GM19438 (cell line): ENCODE results near the gene RBMS3.
"Not testable (repeated sequence)": the region's sequence is repeated elsewhere in the genome, so short reads cannot be mapped to it uniquely, and the experiment has no call there.

Source experiments
- ATAC-seq: cut with Tn5 transposase; IDR thresholded peaks from one replicate; pipeline ENCODE4 v1.9.1; 2021; ENCODE audit warnings: low read depth; ENCODE audit not compliant: unreplicated experiment

Gene RBMS3

GRCh38 chr3:29514912-29515311, 234.0 kb downstream of the RBMS3 start:
- ATAC-seq: no peak

- no peak for ATAC-seq
Observed at GRCh38 chr3:29515451-29515850, 234.6 kb downstream of the RBMS3 start.

- no peak for ATAC-seq
Observed at GRCh38 chr3:29516164-29516563, 235.3 kb downstream of the RBMS3 start.

- ATAC-seq: no peak
Observed at GRCh38 chr3:29520764-29521163, 239.9 kb downstream of the RBMS3 start.

- no peak for ATAC-seq
Observed at GRCh38 chr3:29521293-29521692, 240.4 kb downstream of the RBMS3 start.

- ATAC-seq: no peak
Observed at GRCh38 chr3:29521751-29522150, 240.9 kb downstream of the RBMS3 start.

GRCh38 chr3:29524433-29524832, 243.6 kb downstream of the RBMS3 start:
- ATAC-seq: not testable (repeated sequence)

- ATAC-seq: no peak
Observed at GRCh38 chr3:29525254-29525881, 244.5 kb downstream of the RBMS3 start.

- ATAC-seq: no peak
Observed at GRCh38 chr3:29527246-29527645, 246.4 kb downstream of the RBMS3 start.

GRCh38 chr3:29531644-29532043, 250.8 kb downstream of the RBMS3 start:
- no peak for ATAC-seq

GRCh38 chr3:29532473-29532872, 251.6 kb downstream of the RBMS3 start:
- no peak for ATAC-seq

- ATAC-seq: no peak
Observed at GRCh38 chr3:29534006-29534405, 253.1 kb downstream of the RBMS3 start.

GRCh38 chr3:29536016-29536758, 255.3 kb downstream of the RBMS3 start:
- ATAC-seq: no peak

- ATAC-seq: no peak
Observed at GRCh38 chr3:29537889-29538609, 257.2 kb downstream of the RBMS3 start.

- no peak for ATAC-seq
Observed at GRCh38 chr3:29538610-29538958, 257.7 kb downstream of the RBMS3 start.

GRCh38 chr3:29540544-29540943, 259.7 kb downstream of the RBMS3 start:
- ATAC-seq: no peak

GRCh38 chr3:29544701-29545363, 264.0 kb downstream of the RBMS3 start:
- no peak for ATAC-seq

GRCh38 chr3:29545615-29546014, 264.7 kb downstream of the RBMS3 start:
- no peak for ATAC-seq

GRCh38 chr3:29552051-29552450, 271.2 kb downstream of the RBMS3 start:
- ATAC-seq: no peak

- no peak for ATAC-seq
Observed at GRCh38 chr3:29554566-29554965, 273.7 kb downstream of the RBMS3 start.

GRCh38 chr3:29555590-29555989, 274.7 kb downstream of the RBMS3 start:
- ATAC-seq: no peak
